Measurements from ENCODE around the gene C13orf42.

Gene C13orf42

GRCh38 chr13:51034906-51035305 lies 76.2 kb downstream of the C13orf42 start:
- TF ChIP-seq CTCF (IDR thresholded peaks at IDR 0.05), result no peak

GRCh38 chr13:51033421-51034185 lies 77.5 kb downstream of the C13orf42 start:
- H3K4me3 ChIP-seq, result no peak overlapping the region
- H3K27ac ChIP-seq, result no peak overlapping the region
- DNase-seq (ENCODE audit: low spot score), result no peak
- no peak for TF ChIP-seq CTCF (IDR thresholded peaks at IDR 0.05)

More at GRCh38 chr13:51034906-51035305, 76.2 kb downstream of the C13orf42 start:
- no peak for DNase-seq (ENCODE audit: low spot score)
- Histone ChIP-seq H3K4me3 (no peak overlapping the region), H3K27ac (no peak overlapping the region)

GRCh38 chr13:51032831-51033230 lies 78.2 kb downstream of the C13orf42 start:
- DNase-seq (ENCODE audit: low spot score), result no peak
- no peak for TF ChIP-seq CTCF (IDR thresholded peaks at IDR 0.05)
- Histone ChIP-seq H3K4me3 (no peak overlapping the region), H3K27ac (no peak overlapping the region)
